ENCODE results near the gene SFXN5.

Gene SFXN5

GRCh38 chr2:72917138-72917876, 154.2 kb downstream of the SFXN5 start, which contains the start of gene EMX1:
TSS of gene EMX1 (plus strand) at chr2:72917519. CDS start at chr2:72917853, 334 bp downstream.
- Histone ChIP-seq H3K36me3 (ENCODE audit: control insufficient read depth, insufficient read depth, low read length) (no peaks in the 10 kb centered on the region), H3K4me3 (replicated peaks; ENCODE audit: low read depth, low read length) (peak within 1 kb of the TSS; percentile 62), H3K27me3 (replicated peaks; ENCODE audit: control insufficient read depth, insufficient read depth, low read length) (no peaks in the 10 kb centered on the region; the same call in 1 of the 2 replicates)
- TF ChIP-seq CTCF (IDR thresholded peaks at IDR 0.05; ENCODE audit: insufficient read depth, low read length, poor library complexity, severe bottlenecking) = no peak
- DNase-seq (ENCODE audit: extremely low read depth, insufficient read length) = peak; percentile 73

GRCh38 chr2:72916743-72917137, 154.8 kb downstream of the SFXN5 start:
- no peaks in the 10 kb centered on the region for H3K36me3 ChIP-seq (ENCODE audit: control insufficient read depth, insufficient read depth, low read length)
- TF ChIP-seq CTCF (IDR thresholded peaks at IDR 0.05; ENCODE audit: insufficient read depth, low read length, poor library complexity, severe bottlenecking) = no peak
- DNase-seq (ENCODE audit: extremely low read depth, insufficient read length) = no peak
- H3K27me3 ChIP-seq (replicated peaks; ENCODE audit: control insufficient read depth, insufficient read depth, low read length) = no peaks in the 10 kb centered on the region; the same call in none of the 2 replicates
- H3K4me3 ChIP-seq (replicated peaks; ENCODE audit: low read depth, low read length) = peak overlapping the region; percentile 56

- Histone ChIP-seq H3K27me3 (replicated peaks; ENCODE audit: control insufficient read depth, insufficient read depth, low read length) (no peaks in the 10 kb centered on the region; the same call in none of the 2 replicates), H3K4me3 (replicated peaks; ENCODE audit: low read depth, low read length) (peak overlapping the region; percentile 56), H3K36me3 (ENCODE audit: control insufficient read depth, insufficient read depth, low read length) (no peaks in the 10 kb centered on the region)
- TF ChIP-seq CTCF (IDR thresholded peaks at IDR 0.05; ENCODE audit: insufficient read depth, low read length, poor library complexity, severe bottlenecking) = no peak
- DNase-seq (ENCODE audit: extremely low read depth, insufficient read length) = peak; percentile 83
These were observed 155.4 kb downstream of the SFXN5 start for GRCh38 chr2:72915907-72916742.

- no peak for TF ChIP-seq CTCF (IDR thresholded peaks at IDR 0.05; ENCODE audit: insufficient read depth, low read length, poor library complexity, severe bottlenecking)
- peak overlapping the region; percentile 56 for H3K4me3 ChIP-seq (replicated peaks; ENCODE audit: low read depth, low read length)
- H3K36me3 ChIP-seq (ENCODE audit: control insufficient read depth, insufficient read depth, low read length) = no peaks in the 10 kb centered on the region
- H3K27me3 ChIP-seq (replicated peaks; ENCODE audit: control insufficient read depth, insufficient read depth, low read length) = no peaks in the 10 kb centered on the region; the same call in none of the 2 replicates
- no peak for DNase-seq (ENCODE audit: extremely low read depth, insufficient read length)
These were observed 156.1 kb downstream of the SFXN5 start for GRCh38 chr2:72915320-72915906.

GRCh38 chr2:72914589-72915319, 156.8 kb downstream of the SFXN5 start:
- TF ChIP-seq CTCF (IDR thresholded peaks at IDR 0.05; ENCODE audit: insufficient read depth, low read length, poor library complexity, severe bottlenecking) = no peak
- Histone ChIP-seq H3K4me3 (replicated peaks; ENCODE audit: low read depth, low read length) (peak overlapping the region; percentile 56), H3K27me3 (replicated peaks; ENCODE audit: control insufficient read depth, insufficient read depth, low read length) (no peaks in the 10 kb centered on the region; the same call in none of the 2 replicates), H3K36me3 (ENCODE audit: control insufficient read depth, insufficient read depth, low read length) (no peaks in the 10 kb centered on the region)
- DNase-seq (ENCODE audit: extremely low read depth, insufficient read length) = no peak

Data from GM06990 (cell line).